Kidney tubule cell (primary cell): ENCODE data around the gene AKAP1.

Experiments
- DNase-seq: peaks from one replicate; pipeline ENCODE4 v3.0.0-alpha.2; 2018; ENCODE audit warnings: low spot score

Gene AKAP1, protein sequence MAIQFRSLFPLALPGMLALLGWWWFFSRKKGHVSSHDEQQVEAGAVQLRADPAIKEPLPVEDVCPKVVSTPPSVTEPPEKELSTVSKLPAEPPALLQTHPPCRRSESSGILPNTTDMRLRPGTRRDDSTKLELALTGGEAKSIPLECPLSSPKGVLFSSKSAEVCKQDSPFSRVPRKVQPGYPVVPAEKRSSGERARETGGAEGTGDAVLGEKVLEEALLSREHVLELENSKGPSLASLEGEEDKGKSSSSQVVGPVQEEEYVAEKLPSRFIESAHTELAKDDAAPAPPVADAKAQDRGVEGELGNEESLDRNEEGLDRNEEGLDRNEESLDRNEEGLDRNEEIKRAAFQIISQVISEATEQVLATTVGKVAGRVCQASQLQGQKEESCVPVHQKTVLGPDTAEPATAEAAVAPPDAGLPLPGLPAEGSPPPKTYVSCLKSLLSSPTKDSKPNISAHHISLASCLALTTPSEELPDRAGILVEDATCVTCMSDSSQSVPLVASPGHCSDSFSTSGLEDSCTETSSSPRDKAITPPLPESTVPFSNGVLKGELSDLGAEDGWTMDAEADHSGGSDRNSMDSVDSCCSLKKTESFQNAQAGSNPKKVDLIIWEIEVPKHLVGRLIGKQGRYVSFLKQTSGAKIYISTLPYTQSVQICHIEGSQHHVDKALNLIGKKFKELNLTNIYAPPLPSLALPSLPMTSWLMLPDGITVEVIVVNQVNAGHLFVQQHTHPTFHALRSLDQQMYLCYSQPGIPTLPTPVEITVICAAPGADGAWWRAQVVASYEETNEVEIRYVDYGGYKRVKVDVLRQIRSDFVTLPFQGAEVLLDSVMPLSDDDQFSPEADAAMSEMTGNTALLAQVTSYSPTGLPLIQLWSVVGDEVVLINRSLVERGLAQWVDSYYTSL

DNA sequence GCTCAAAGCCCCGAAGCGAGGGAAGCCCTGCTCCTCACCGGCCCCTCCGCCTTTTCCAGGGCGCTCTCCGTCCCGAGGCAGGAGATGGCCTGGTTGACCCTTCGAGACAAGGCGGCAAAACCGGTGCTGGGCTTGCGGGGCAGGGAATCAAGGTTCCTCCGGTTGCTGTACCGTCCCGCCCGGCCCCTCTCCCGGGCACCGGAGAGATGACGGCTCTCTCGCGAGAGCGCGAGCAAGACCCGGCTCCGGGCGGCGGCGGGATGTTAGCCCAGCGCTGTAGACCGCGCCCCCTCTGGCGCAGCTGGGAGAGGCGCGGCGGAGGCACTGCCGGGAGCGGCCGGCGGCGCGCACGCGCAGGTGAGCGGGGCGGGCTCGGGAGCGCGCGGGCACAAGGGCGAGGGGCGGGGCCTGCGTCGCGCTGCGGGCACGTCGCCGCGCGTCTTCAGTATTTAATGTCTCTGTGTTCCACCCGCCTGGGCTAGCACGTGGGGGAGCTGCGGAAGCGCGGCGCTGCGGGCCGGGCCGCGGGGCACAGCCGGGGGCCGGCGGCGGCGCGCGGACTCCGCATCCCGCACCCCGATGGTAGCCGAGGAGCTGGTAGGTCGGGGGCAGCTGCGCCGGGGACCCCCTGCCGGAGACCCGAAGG is at the start of gene AKAP1:
Gene AKAP1 (plus strand): TSS at position 445 of the 646 bp plus-strand sequence. CDS start 20,219 bp downstream, outside the sequence.
- peak; percentile 97 for DNase-seq

DNA sequence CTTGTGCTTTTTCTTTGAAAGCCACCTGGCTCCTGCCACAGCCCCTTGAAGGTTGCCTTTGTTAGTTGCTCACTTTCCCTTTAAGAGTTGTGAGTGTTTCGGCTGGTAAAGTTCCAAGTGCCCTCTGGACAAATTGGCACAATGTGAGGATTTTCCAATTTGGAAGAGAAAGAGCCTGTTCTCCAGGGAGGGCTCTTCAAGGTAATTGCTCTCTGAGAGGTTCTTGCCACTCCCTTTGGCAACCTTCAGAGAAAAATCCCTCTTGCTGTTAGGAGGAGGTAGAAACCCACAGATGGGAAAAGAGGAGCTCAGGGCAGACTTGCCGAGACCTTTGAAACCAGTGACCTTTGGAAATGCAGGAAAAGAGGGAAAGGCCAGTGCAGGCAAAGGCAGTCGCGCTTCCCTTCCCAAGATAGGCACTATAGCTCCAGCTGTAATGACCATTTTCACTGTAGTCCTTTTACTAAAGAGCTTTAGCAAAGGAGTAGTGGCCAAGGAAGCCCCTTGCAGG is 49.0 kb upstream of the AKAP1 start:
- DNase-seq: no peak

DNA sequence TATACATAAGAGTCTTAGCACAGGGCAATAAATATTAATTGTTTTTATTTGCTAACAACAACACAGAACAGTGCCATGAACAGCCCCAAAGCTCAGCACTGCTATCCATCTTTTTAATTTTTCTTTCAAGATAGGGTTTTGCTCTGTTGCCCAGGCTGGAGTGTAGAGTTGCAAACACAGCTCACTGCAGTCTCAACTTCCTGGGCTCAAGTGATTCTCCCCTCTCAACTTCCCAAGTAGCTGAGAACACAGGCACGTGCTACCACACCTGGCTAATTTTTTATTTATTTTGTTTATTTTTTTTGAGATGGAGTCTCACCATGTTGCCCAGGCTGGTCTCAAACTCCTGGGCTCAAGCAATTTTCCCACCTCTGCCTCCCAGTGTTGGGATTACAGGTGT is 47.6 kb upstream of the AKAP1 start:
- DNase-seq: no peak

DNA sequence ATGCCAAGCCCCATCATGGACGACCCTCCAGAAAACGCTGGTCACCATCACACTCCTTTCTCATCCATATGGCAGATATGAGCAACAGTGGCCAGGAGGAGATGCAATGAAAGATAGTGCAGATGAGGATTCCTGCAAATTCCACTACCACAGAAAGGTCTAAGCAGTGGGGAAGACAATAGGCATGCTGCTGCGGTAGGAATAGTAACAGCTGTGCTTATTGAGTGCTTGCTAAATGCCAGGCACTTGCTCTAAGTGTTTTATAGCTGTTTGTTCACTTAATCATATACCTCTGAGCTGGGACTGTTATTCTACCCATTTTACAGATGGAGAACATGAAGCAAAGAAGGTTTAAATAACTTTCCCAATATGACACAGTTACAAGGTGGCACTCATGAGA is 46.6 kb upstream of the AKAP1 start:
- no peak for DNase-seq

DNA sequence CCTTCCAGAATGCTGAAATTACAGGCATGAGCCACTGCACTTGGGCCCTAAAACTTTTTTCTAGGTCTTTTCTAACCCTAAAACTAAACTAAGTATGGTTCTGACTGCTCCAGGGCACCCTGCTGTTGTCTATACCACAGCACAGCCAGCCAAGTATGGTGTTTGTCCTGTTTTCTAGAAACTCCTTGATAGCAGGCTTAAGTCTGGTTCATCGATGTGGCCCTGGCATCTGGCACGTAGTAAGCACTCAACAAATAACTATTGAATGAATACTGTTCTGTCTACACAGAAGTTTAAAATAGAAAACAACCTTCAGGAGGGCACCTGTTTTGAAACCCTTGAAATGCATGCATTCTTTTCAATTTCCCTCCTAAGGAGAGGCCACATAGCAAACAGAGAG is 44.5 kb upstream of the AKAP1 start:
- DNase-seq: no peak

DNA sequence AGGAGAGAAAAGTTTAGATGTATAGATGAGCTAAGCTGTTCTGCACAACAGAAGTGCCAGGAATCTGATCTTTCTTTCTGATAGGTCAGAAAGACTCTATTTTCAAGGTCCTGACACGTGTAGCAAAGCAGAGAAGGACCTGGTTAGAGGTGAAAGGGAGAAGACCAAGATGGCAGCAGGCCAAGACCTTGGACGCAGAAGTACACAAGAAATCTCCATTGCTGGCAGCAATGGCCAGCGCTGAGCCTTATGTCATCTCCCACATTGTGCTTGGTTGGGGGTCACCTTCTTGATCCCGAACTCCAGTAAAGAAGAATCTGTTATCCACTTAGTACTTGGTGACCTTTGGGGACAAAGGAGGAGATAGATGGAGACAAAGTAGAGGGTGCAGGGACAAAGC is 41.8 kb upstream of the AKAP1 start:
- no peak for DNase-seq

DNA sequence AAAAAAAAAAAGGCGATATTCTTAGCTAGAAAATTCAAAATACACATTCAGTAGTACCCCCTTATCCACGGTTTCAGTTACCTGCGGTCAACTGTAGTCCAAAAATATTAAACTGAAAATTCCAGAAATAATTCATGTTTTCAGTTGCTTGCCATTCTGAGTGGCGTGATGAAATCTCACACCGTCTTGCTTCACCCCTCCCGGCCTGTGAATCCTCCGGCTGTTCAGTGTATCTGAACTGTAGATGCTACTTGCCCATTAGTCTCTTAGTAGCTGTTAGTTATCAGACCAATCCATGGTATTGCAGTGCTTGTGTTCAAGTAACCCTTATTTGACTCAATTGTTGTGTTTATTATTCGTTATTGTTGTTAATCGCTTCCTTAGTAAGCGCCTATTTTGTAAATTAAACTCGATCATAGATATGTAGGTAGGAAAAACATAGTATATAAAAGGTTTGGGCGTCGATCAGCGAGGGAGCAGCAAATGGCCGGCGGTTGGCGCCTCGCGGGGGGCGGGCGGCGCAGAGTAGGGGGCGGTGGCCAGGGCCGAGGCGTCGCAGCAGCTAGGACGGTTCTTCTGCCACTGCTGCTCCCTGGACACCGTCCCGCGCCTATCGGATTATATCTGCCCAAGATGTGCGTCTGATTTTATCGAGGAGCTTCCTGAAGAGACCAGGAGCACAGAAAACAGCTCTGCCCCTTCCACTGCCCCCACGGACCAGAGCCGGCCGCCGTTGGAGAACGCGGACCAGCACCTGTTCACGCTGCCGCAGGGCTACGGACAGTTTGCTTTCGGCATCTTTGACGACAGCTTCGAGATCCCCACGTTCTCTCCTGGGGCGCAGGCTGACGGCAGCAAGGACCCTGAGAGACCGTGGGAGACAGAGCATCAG is 39.8 kb upstream of the AKAP1 start:
- DNase-seq: no peak

DNA sequence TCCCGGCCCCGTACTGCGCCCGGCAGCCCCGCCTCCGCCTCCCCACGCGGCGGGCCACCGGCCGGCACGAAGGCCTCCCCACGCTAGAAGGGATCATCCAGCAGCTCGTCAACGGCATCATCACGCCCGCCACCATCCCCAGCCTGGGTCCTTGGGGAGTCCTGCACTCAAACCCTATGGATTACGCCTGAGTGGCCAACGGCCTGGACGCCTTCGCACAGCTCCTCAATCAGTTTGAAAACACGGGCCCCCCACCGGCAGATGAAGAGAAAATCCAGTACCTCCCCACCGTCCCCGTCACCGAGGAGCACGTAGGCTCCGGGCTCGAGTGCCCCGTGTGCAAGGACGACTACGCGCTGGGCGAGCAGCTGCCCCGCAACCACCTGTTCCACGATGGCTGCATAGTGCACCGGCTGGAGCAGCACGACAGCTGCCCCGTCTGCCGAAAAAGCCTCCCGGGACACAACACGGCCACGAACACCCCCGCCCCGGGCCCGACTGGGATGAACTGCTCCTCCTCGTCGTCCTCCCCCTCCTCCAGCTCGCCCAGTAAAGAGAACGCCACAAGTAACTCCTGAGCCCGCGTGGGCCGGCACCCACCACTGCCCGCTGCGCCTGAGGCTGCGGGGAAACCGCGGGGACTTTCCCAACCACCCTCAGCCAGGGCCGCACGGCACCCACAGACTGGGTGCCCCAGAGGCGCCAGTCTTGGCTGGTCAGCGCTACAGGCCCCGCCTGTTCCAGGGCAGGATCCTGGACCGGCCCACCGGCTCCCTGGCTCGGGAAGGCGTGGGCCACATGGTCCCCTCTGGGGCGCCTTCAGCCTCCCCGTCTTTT is 39.0 kb upstream of the AKAP1 start:
- DNase-seq: peak; percentile 39

DNA sequence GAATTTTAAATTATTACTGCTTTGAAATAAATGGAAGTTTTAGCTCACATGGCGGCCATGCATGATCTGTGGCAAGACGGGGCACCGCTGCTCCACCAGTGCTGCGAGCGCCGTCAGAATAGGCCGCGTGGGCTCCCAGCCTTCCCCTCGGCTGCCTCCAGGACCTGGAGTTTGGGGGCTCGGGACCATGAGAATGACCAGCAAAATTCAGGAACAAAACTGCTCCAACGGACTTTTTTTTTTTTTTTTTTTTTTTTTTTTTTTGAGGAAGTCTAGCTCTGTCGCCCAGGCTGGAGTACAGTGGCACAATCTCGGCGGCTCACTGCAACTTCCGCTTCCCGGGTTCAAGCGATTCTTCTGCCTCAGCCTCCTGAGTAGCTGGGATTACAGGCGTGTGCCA is 38.3 kb upstream of the AKAP1 start:
- DNase-seq: no peak

DNA sequence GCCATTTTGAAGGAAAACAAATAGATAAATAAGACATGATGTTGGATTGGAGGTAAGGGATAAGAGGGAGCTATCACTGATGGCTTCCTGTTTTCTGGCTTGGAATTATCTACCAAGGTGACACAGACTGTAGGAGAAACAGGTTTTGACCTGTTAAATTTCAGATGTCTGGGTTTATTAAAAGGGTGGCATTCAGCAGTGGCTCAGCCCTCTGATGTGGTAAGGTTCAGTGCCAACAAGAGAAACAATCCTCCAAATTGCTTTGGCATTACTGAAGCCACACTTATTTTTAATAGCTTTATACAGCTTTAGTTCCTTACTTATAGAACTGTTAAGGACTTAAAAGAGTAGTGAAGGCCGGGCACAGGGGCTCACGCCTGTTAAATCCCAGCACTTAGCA is 37.0 kb upstream of the AKAP1 start:
- DNase-seq: no peak

DNA sequence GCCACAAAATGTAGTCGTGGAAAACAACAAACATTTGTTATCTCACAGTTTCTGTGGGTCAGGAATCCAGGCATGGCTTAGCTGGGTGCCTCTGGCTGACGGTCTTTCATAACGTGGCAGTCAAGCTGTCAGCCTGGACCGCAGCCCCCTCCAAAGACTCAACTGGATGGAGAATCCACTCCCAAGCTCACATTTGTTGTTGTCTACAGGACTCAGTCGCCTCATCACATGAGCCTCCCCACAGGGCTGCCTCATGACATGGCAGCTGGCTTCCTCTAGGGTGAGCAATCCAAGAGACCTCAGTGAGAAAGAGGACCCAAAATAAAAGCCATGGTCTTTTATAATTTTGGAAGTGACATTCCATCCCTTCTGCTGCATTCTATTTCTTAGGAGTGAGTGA is 34.7 kb upstream of the AKAP1 start:
- no peak for DNase-seq

DNA sequence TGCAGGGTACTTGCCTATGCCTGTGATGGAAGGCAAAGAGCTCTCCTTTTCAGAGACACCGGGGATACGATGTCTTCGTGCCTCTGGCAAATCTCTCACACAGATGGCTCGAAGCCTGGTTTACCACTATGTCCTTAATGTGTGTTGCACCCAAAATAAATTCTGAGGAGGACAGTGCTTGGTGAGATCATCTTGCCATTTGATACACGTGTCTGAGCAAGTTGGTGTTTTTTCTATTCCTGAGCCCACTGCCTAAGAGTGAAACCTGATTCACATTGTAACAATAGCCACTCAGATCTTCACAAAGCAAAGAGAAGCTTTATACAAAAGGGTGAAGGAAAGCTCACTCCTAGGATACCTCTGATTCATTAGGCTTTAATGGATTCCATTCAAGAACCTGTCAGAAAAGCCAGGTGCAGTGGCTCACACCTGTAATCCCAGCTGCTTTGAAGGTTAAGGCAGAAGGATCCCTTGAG is 33.1 kb upstream of the AKAP1 start:
- DNase-seq: no peak

DNA sequence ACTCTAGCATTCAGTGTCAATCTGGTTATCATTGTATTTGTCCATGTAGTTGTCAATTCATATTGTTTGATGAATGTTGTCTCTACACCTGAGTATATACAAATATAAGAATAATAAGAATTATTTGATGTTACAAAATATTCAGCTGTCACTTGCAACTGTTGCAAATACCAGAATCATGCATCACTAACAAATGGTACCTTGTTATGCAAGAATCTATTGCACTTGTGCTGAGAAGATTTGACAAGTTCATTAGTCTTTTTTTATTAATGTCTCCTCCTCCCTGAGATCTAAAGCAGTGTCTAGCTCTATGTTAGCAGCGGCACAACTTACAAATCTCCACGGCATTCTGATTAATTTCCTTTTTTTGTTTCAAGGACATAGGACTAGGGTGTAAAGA is 22.2 kb upstream of the AKAP1 start:
- DNase-seq: no peak

DNA sequence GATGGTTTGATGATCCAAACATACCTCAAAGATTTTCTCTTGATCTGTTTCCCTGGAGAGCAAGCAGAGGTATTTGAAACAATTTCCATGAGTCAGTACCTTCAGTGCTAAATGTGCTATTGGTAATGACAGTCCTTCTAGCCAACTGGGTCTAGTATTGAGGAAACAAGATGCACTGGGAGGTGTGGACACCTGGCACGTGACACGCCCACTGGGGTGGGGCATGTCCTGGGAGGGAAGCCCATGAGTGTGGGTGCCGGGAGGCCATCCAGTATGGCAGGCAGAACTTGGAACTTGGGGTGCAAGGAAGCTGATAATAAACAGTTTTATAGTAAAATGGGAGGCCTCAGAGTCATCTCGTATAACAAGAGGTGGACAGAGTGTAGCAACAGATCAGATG is 17.9 kb upstream of the AKAP1 start:
- no peak for DNase-seq

DNA sequence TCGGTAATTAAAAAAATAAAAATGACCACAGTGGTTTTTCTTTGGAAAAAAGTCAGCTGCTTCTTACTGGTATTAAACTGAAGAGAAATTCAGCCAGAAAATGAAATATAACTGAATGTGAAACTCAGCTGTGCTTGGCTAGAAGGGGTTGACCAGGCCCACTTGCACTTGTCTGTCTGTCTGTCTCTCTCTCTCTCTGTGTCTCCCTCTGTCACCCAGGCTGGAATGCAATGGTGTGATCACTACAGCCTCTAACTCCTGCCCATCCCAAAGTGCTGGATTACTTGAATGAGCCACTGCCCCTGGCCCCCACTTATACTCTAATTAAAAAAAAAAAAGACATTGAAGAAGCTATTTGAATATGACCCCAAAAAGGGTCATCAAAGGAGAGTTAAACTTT is 17.3 kb upstream of the AKAP1 start:
- DNase-seq: no peak

DNA sequence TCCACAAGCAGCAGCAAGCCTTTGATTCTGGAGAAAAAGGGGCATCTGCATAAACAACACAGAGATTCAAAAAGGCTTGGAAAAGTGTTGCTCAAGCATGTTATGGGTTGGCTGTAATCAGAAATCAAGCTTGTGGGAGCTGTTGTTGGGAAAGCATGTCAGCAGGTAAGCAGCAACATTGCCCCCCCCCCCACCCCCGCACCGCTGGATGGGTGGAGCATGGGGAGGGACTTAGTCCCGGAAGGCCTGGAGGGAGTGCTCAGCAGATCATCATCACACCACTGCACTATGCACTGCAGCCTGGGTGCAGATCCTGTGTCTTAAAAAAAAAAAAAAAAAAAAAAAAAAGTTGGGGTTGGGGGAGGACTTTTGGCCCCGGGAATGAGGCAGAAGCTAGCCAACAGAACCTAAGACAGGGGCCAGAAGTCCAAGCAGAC is 16.8 kb upstream of the AKAP1 start:
- DNase-seq: no peak

DNA sequence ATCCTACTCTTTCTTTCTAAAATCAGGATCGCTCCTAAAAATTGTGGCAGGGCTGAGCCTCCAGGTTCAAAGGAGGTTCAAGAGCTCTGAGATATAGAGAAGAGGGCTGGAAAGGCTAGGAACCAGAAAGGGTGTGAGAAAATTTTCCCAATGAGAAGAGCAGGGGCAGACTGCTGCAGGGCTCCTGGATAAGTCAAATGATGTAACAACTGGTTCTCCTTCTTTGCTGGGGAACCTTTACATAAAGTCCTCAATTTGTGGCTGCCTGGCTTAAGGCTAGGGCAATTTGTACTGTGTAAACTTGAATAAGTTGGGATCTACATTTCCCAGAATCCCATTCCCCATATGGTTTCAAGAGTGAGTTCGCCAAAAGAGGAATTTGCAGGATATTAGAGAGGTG is 16.3 kb upstream of the AKAP1 start:
- DNase-seq: no peak

DNA sequence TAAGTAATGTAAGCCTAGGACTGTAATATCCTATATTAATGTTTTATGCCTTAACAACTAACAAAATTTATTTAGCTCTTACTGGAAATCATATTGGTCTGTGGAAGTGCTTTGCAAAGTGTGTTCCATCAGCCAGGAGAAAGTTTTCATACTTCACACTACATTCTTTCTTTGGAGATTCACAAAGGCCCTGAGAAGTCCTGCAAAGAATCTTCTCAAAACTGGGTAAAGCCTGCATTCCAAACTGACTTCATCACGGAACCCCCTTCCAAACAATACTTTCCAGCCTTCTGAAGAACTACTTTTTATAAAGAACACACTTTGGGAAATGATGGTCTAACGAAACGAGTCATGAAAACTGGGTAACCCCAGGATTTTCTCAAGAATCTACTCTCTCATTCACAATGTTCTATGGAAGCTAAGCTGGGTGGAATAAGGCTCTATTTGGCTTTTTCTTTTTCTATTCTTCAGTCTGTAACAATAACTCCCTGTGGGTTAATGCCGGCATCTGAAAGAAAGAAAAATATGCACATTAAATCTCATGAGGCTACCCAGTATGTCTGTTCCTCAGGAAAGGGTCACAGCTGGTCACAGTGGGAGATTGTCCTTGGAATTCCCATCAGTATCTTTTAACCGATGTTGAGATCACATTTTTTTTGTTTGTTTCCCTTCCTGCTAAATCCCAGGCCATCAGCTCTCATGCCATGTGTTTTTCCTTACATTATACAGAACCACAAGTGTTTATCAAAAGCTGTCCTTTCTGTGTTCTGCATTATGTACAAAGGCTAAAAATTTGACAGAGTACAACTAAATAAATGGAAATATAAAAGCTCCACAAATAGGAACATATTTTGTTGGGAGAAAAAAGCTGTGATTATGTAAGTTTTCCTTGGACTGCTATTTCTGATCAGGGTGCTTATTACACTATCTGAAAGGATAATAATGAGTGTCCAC is 12.8 kb upstream of the AKAP1 start:
- DNase-seq: no peak

DNA sequence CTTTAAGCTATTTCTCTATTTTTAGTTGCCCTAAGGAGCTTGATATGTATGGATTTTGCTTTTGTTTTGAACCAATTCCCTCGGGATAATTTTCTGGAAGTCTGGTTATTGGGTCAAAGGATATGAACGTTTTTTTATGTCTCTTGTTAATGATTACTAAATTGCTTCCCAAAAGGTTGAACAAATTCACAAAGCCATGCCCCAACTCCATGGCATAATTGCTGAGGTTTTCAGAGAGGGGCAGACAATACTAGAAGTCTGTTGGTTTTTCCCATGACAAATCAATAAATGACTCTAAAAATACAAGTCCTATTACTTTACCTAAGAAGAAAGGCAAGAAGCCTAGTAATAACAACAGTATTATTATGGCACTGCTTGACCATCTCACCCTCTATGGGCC is 11.4 kb upstream of the AKAP1 start:
- no peak for DNase-seq
